Raji (cell line): ENCODE data around the gene ATP6V1C2.

Experiments
- POLR2A ChIP-seq: IDR thresholded peaks from 2 replicates; pipeline ENCODE4 v1.6.1; 2011; ENCODE audit warnings: low read depth, low read length, control low read depth; ENCODE audit not compliant: insufficient read depth

Gene ATP6V1C2

GRCh38 chr2:10806543-10806942 lies 85.1 kb downstream of the ATP6V1C2 start:
- TF ChIP-seq POLR2A: no peak

GRCh38 chr2:10810202-10811161 lies 89.1 kb downstream of the ATP6V1C2 start:
- TF ChIP-seq POLR2A: no peak

- TF ChIP-seq POLR2A: no peak
Measured at GRCh38 chr2:10811517-10811916, 90.1 kb downstream of the ATP6V1C2 start.

- TF ChIP-seq POLR2A: peak; percentile 77
Measured at GRCh38 chr2:10812362-10813162, 91.1 kb downstream of the ATP6V1C2 start, which contains the start of gene PDIA6. TSS of gene PDIA6 (minus strand) at chr2:10812785. CDS start at chr2:10812696, 89 bp downstream.

GRCh38 chr2:10814142-10814541 lies 92.7 kb downstream of the ATP6V1C2 start:
- no peak for TF ChIP-seq POLR2A

- no peak for TF ChIP-seq POLR2A
Measured at GRCh38 chr2:10814571-10815331, 93.3 kb downstream of the ATP6V1C2 start.

- no peak for TF ChIP-seq POLR2A
Measured at GRCh38 chr2:10817413-10817812, 96.0 kb downstream of the ATP6V1C2 start.

GRCh38 chr2:10818984-10819383 lies 97.6 kb downstream of the ATP6V1C2 start:
- TF ChIP-seq POLR2A: no peak

GRCh38 chr2:10819714-10820314 lies 98.4 kb downstream of the ATP6V1C2 start:
- no peak for TF ChIP-seq POLR2A

- TF ChIP-seq POLR2A: no peak
Measured at GRCh38 chr2:10820562-10820961, 99.1 kb downstream of the ATP6V1C2 start.

GRCh38 chr2:10820978-10821695 lies 99.7 kb downstream of the ATP6V1C2 start:
- no peak for TF ChIP-seq POLR2A

GRCh38 chr2:10824191-10824590 lies 102.8 kb downstream of the ATP6V1C2 start:
- TF ChIP-seq POLR2A: no peak

GRCh38 chr2:10826026-10826425 lies 104.6 kb downstream of the ATP6V1C2 start:
- TF ChIP-seq POLR2A: no peak

- no peak for TF ChIP-seq POLR2A
Measured at GRCh38 chr2:10826625-10827024, 105.2 kb downstream of the ATP6V1C2 start.
